Chondrocyte (in vitro differentiated cells): ENCODE measurements around the gene F5. TPM values are rescaled to one million over a fixed set of nuclear protein-coding genes. Genes with fewer than 3 reads are reported as not detected.
A peak's percentile ranks its signal among the peaks of the same experiment; 100 is the strongest.

ENCODE experiments used
- DNase-seq: peaks from one replicate; pipeline ENCODE4 v3.0.0; 2021; ENCODE audit warnings: mixed read lengths, low spot score
- H3K27ac Mint-ChIP-seq: one replicate; pipeline ENCODE4 v1.8.0; 2021; ENCODE audit warnings: mild to moderate bottlenecking, moderate library complexity, mixed read lengths; ENCODE audit not compliant: unreplicated experiment
- H3K27me3 Mint-ChIP-seq: 2 replicates; pipeline ENCODE4 v1.8.0; 2021; ENCODE audit warnings: low read depth, mixed read lengths
- H3K36me3 Mint-ChIP-seq: 2 replicates; pipeline ENCODE4 v1.8.0; 2021; ENCODE audit warnings: low read depth, mixed read lengths
- H3K4me1 Mint-ChIP-seq: 2 replicates; pipeline ENCODE4 v1.8.0; 2021; ENCODE audit warnings: low read depth, mild to moderate bottlenecking, mixed read lengths
- H3K4me3 Mint-ChIP-seq: one replicate; pipeline ENCODE4 v1.8.0; 2021; ENCODE audit warnings: mild to moderate bottlenecking, moderate library complexity, mixed read lengths; ENCODE audit not compliant: unreplicated experiment
- H3K9me3 Mint-ChIP-seq: 2 replicates; pipeline ENCODE4 v1.8.0; 2021; ENCODE audit warnings: low read depth, mixed read lengths
- total RNA-seq: library from RNA; stranded (reverse); gene quantifications from 3 replicates; pipeline ENCODE4 v1.2.1, GENCODE V29; 2021
- TF ChIP-seq, protein P1 (sequence below): fragments of 200-600 bp; sonication (generic); IDR thresholded peaks from 2 replicates; pipeline ENCODE4 v1.5.0; 2021; ENCODE audit warnings: antibody characterized with exemption, mild to moderate bottlenecking, moderate library complexity

F5 gene
- total RNA-seq, 1 donor from 2014 or later: not detected

DNA sequence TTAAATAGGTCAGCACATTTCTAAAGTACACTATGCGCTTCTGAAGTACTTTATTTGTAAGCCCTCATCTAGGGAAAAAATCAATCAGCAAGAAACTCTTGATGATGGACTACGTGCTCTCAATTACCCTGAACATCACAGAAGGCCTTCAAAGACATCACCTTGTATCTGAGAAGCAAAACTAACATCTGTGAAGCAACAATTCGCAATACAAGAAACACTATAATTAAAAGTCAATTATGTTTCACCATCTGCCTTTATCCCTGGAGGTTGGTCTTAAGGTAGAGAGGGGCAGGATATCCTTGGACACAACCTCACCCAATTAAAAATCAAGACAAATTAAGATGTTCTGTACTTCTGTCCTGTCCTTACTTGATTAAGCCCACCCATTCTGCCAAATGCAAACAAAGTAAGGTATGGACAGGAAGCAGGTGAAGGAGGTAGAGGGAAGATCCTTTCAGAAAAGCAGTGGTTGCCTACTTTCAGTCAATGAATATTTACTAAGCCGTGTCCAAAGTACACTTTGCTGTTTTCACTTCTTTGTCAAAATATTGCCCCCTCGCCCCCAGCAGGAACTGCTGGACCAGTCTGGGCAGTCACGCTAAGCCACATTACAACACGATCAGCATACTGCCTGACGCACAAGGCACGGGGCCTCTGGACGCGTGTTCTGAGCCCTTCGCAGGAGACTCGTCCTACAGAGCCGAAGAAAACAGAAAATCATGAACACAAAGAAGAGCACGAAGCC is 101.4 kb downstream of the F5 start:
- H3K4me1 Mint-ChIP-seq: peaks cover 37% of the 10 kb centered on the region
- DNase-seq: no peak

DNA sequence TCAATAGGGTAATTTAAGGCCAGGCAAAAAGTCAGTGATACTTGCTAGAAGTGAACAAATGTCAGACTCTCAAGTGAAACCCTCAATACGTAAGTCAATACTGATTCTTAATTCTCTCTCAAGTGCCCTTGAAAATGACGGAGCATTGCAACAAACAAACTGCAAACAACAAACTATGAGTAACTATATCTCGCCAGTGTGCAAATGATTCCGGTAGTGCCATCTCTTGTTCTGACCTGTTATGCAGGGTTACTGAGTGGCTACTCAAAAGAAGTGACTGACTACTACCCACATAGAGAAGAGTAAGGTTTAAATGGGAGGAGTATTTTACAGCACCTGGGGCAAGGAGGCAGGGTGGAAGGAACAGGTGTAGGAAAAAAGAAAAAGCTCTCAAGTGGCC is 102.2 kb downstream of the F5 start:
- TF ChIP-seq, protein P1, sequence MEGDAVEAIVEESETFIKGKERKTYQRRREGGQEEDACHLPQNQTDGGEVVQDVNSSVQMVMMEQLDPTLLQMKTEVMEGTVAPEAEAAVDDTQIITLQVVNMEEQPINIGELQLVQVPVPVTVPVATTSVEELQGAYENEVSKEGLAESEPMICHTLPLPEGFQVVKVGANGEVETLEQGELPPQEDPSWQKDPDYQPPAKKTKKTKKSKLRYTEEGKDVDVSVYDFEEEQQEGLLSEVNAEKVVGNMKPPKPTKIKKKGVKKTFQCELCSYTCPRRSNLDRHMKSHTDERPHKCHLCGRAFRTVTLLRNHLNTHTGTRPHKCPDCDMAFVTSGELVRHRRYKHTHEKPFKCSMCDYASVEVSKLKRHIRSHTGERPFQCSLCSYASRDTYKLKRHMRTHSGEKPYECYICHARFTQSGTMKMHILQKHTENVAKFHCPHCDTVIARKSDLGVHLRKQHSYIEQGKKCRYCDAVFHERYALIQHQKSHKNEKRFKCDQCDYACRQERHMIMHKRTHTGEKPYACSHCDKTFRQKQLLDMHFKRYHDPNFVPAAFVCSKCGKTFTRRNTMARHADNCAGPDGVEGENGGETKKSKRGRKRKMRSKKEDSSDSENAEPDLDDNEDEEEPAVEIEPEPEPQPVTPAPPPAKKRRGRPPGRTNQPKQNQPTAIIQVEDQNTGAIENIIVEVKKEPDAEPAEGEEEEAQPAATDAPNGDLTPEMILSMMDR: no peak
- Mint-ChIP-seq H3K27me3 (no peaks in the 10 kb centered on the region), H3K9me3 (no peaks in the 10 kb centered on the region), H3K27ac (peak overlapping the region; percentile 37), H3K4me3 (peak overlapping the region; percentile 35), H3K36me3 (no peaks in the 10 kb centered on the region), H3K4me1 (peaks cover 37% of the 10 kb centered on the region)
- no peak for DNase-seq

More for the DNA sequence above, 101.4 kb downstream of the F5 start:
- Mint-ChIP-seq H3K36me3 (no peaks in the 10 kb centered on the region), H3K27ac (peak overlapping the region; percentile 99), H3K4me3 (peak overlapping the region; percentile 84), H3K9me3 (no peaks in the 10 kb centered on the region), H3K27me3 (no peaks in the 10 kb centered on the region)
- TF ChIP-seq, protein P1: no peak

DNA sequence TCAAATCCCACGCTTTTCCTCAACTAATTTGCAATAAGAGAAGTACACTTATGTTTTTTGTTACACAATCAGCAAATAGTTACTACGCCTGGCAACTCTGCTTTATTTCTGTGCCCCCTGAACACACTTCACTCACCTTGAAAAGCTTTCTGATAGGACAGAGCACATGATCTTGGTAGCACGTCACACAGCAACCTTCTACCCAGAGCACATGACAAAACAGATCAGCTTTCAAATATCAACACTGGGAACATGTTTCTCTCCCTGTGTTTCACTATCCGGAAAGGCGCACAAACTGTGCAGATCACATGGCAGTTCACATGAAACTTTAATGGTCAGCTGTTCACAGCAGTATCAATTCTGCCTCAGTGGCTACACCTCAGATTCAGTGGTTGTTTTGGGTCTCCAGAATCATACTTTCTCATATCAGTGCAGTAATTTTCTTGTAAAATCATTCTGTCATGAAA is 102.7 kb downstream of the F5 start:
- H3K27ac Mint-ChIP-seq: peak overlapping the region; percentile 24
- H3K4me3 Mint-ChIP-seq: peak overlapping the region; percentile 21
- H3K27me3 Mint-ChIP-seq: no peaks in the 10 kb centered on the region
- TF ChIP-seq, protein P1: no peak
- no peak for DNase-seq
- no peaks in the 10 kb centered on the region for H3K36me3 Mint-ChIP-seq
- peaks cover 37% of the 10 kb centered on the region for H3K4me1 Mint-ChIP-seq
- H3K9me3 Mint-ChIP-seq: no peaks in the 10 kb centered on the region

DNA sequence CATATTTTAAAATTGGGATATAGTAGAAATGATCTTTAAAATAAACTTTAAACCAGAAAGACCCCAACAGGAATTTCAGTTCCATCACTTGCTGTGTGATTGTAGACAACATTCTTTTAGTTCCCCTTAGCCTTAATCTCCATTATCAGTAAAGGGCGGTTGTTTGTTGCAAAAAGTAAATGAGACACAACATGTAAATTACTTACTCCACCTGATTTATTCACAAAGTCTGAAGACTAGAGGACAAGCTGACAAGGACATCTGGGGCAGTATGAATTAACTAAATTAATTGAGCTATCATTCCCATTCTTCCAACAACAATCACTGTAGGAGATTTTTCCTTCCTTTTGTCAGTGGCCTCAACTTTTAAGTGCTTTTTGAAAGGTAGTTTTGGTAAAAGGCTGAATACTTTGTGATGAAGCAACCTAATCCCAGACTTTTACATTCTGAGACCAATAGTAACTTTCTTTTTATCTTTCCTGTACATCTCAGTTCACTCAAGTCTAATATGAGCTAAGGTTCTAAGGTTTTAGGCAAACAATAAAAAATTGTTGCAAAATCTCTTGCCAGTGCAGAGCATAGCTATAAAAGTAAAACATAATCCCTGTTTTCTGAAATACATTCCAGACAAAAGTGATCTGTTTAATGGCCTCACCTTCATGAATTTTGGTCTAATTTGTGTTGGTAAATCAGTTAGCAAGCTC is 106.8 kb downstream of the F5 start:
- H3K4me1 Mint-ChIP-seq: peaks cover 13% of the 10 kb centered on the region
- no peaks in the 10 kb centered on the region for H3K27me3 Mint-ChIP-seq
- TF ChIP-seq, protein P1: no peak
- no peak for DNase-seq
- peaks cover 3% of the 10 kb centered on the region for H3K36me3 Mint-ChIP-seq
- H3K4me3 Mint-ChIP-seq: no peak overlapping the region
- H3K9me3 Mint-ChIP-seq: no peaks in the 10 kb centered on the region
- H3K27ac Mint-ChIP-seq: no peak overlapping the region

DNA sequence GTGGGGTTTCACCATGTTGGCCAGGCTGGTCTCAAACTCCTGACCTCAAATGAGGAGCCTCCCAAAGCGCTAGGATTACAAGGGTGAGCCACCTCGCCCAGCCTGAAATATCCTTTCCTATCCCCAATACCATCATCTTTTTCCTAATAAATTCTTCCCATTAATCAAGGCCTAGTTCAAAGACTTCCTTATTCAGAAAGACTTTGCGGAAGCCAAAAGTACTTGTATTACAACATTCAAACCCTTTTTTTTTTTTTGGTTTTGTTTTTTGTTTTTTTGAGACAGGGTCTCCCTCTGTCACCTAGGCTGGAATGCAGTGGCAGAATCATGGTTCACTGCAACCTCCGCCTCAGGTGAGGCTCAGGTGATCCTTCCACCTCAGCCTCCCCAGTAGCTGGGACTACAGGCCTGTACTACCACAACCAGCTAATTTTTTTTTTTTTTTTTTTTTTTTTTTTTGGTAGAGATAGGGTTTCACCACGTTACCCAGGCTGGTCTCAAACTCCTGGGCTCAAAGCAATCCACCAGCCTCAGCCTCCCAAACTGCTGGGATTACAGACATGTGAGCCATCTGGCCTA is 108.1 kb downstream of the F5 start:
- TF ChIP-seq, protein P1: no peak
- no peaks in the 10 kb centered on the region for H3K4me1 Mint-ChIP-seq
- H3K9me3 Mint-ChIP-seq: no peaks in the 10 kb centered on the region

More for the DNA sequence above, 108.1 kb downstream of the F5 start:
- no peak for DNase-seq
- Mint-ChIP-seq H3K27ac (no peak overlapping the region), H3K4me3 (no peak overlapping the region), H3K36me3 (peaks cover 3% of the 10 kb centered on the region), H3K27me3 (no peaks in the 10 kb centered on the region)
